Activated T-cell treated with anti-CD3 and anti-CD28 coated beads, Interleukin-2, amount 50 U/mL, for 72 hours (primary cell): ENCODE results near the gene TEX29. TPM values are rescaled to one million over a fixed set of nuclear protein-coding genes. Genes with fewer than 3 reads are reported as not detected.

Experiments
- ATAC-seq, 2 donors: fragments of 150-1000 bp; cut with Tn5 transposase; replicated peaks in 1 of 2; 2 replicates each; pipeline ENCODE4 v1.10.0; 2021; ENCODE audit warnings: moderate library complexity in 2 of 2, mild to moderate bottlenecking in 1 of 2
- DNase-seq, 2 donors: peaks; one replicate each; pipeline ENCODE4 v3.0.0; 2021 to 2022; ENCODE audit warnings: mixed read lengths in 1 of 2
- H3K27ac Mint-ChIP-seq: one replicate; pipeline ENCODE4 v1.8.0; 2022; ENCODE audit warnings: mild to moderate bottlenecking, moderate library complexity, mixed read lengths
- H3K27me3 Mint-ChIP-seq: one replicate; pipeline ENCODE4 v1.8.0; 2022; ENCODE audit warnings: low read depth, mixed read lengths
- H3K36me3 Mint-ChIP-seq, 2 donors: one replicate each; pipeline ENCODE4 v1.8.0; 2022; ENCODE audit warnings: mixed read lengths in 2 of 2, mild to moderate bottlenecking in 1 of 2; ENCODE audit not compliant: insufficient read depth in 2 of 2
- H3K4me1 Mint-ChIP-seq: one replicate; pipeline ENCODE4 v1.8.0; 2022; ENCODE audit warnings: low read depth, mixed read lengths
- H3K4me3 Mint-ChIP-seq, 2 donors: one replicate each; pipeline ENCODE4 v1.8.0; 2022; ENCODE audit warnings: mild to moderate bottlenecking in 2 of 2, mixed read lengths in 2 of 2, moderate library complexity in 2 of 2
- H3K9me3 Mint-ChIP-seq, 2 donors: one replicate each; pipeline ENCODE4 v1.8.0; 2022; ENCODE audit warnings: mixed read lengths in 2 of 2
- total RNA-seq, 2 donors: library from RNA; stranded (reverse); gene quantifications; one replicate each; pipeline ENCODE4 v1.2.3, GENCODE V29; 2022

Gene TEX29
- total RNA-seq, 2 donors from 2014 or later = 1.1 to 1.5 TPM

GRCh38 chr13:111298214-111298975, 22.0 kb upstream of the TEX29 start:
- H3K4me3 Mint-ChIP-seq = no peak overlapping the region
- DNase-seq (no peak), ATAC-seq (no peak)
- no peaks in the 10 kb centered on the region for H3K4me1 Mint-ChIP-seq
- H3K36me3 Mint-ChIP-seq = peaks cover 3 to 13% of the 10 kb centered on the region in 2 donors
- no peaks in the 10 kb centered on the region for H3K27me3 Mint-ChIP-seq
- no peaks in the 10 kb centered on the region for H3K9me3 Mint-ChIP-seq
- H3K27ac Mint-ChIP-seq = no peak overlapping the region

- Mint-ChIP-seq H3K4me1 (no peaks in the 10 kb centered on the region), H3K9me3 (no peaks in the 10 kb centered on the region), H3K4me3 (no peak overlapping the region), H3K36me3 (peaks cover 16 to 38% of the 10 kb centered on the region in 2 donors), H3K27ac (no peak overlapping the region), H3K27me3 (no peaks in the 10 kb centered on the region)
- no peak for DNase-seq
- ATAC-seq = no peak
These were observed 18.3 kb upstream of the TEX29 start for GRCh38 chr13:111302045-111302726.

- no peak overlapping the region for H3K4me3 Mint-ChIP-seq
- ATAC-seq (no peak), DNase-seq (no peak)
- H3K27ac Mint-ChIP-seq = no peak overlapping the region
- no peaks in the 10 kb centered on the region for H3K27me3 Mint-ChIP-seq
- H3K36me3 Mint-ChIP-seq = peaks cover 24 to 44% of the 10 kb centered on the region in 2 donors
- H3K9me3 Mint-ChIP-seq = peaks cover 0 to 2% of the 10 kb centered on the region in 2 donors
- no peaks in the 10 kb centered on the region for H3K4me1 Mint-ChIP-seq
These were observed 16.9 kb upstream of the TEX29 start for GRCh38 chr13:111303559-111303958.

- Mint-ChIP-seq H3K4me1 (no peaks in the 10 kb centered on the region), H3K27ac (no peak overlapping the region), H3K4me3 (peak overlapping the region in 1 of 2 donors; percentile 48), H3K36me3 (peaks cover 25 to 46% of the 10 kb centered on the region in 2 donors), H3K27me3 (no peaks in the 10 kb centered on the region), H3K9me3 (peaks cover 0 to 4% of the 10 kb centered on the region in 2 donors)
- ATAC-seq = peak; percentile 51 to 72
- DNase-seq = peak in 1 of 2 donors; percentile 12
These were observed 16.3 kb upstream of the TEX29 start for GRCh38 chr13:111304041-111304544.

- ATAC-seq (no peak), DNase-seq (no peak)
- H3K9me3 Mint-ChIP-seq = peaks cover 0 to 6% of the 10 kb centered on the region in 2 donors
- H3K4me1 Mint-ChIP-seq = no peaks in the 10 kb centered on the region
- peaks cover 26 to 49% of the 10 kb centered on the region in 2 donors for H3K36me3 Mint-ChIP-seq
- H3K27ac Mint-ChIP-seq = peak overlapping the region; percentile 29
- peak overlapping the region in 1 of 2 donors; percentile 48 for H3K4me3 Mint-ChIP-seq
- no peaks in the 10 kb centered on the region for H3K27me3 Mint-ChIP-seq
These were observed 15.7 kb upstream of the TEX29 start for GRCh38 chr13:111304603-111305289.

GRCh38 chr13:111312944-111313590, 7.4 kb upstream of the TEX29 start:
- Mint-ChIP-seq H3K4me1 (no peaks in the 10 kb centered on the region), H3K27ac (no peak overlapping the region), H3K9me3 (peaks cover 6 to 22% of the 10 kb centered on the region in 2 donors), H3K4me3 (no peak overlapping the region), H3K27me3 (no peaks in the 10 kb centered on the region), H3K36me3 (peaks cover 23 to 34% of the 10 kb centered on the region in 2 donors)
- no peak for DNase-seq
- ATAC-seq = no peak

- peaks cover 6 to 20% of the 10 kb centered on the region in 2 donors for H3K9me3 Mint-ChIP-seq
- no peak overlapping the region for H3K4me3 Mint-ChIP-seq
- H3K4me1 Mint-ChIP-seq = no peaks in the 10 kb centered on the region
- H3K27me3 Mint-ChIP-seq = no peaks in the 10 kb centered on the region
- ATAC-seq = no peak
- no peak overlapping the region for H3K27ac Mint-ChIP-seq
- DNase-seq = no peak
- H3K36me3 Mint-ChIP-seq = peaks cover 19 to 32% of the 10 kb centered on the region in 2 donors
These were observed 6.5 kb upstream of the TEX29 start for GRCh38 chr13:111313911-111314425.

- Mint-ChIP-seq H3K4me3 (no peak overlapping the region), H3K27me3 (no peaks in the 10 kb centered on the region), H3K36me3 (peaks cover 16 to 27% of the 10 kb centered on the region in 2 donors), H3K4me1 (no peaks in the 10 kb centered on the region), H3K27ac (no peak overlapping the region), H3K9me3 (peaks cover 6 to 15% of the 10 kb centered on the region in 2 donors)
- ATAC-seq (no peak), DNase-seq (no peak)
These were observed 5.6 kb upstream of the TEX29 start for GRCh38 chr13:111314852-111315251.

GRCh38 chr13:111315347-111315995, 5.0 kb upstream of the TEX29 start:
- Mint-ChIP-seq H3K27ac (no peak overlapping the region), H3K4me3 (no peak overlapping the region), H3K36me3 (peaks cover 10 to 21% of the 10 kb centered on the region in 2 donors), H3K27me3 (no peaks in the 10 kb centered on the region), H3K9me3 (peaks cover under 1 to 9% of the 10 kb centered on the region in 2 donors), H3K4me1 (no peaks in the 10 kb centered on the region)
- ATAC-seq = peak in 1 of 2 donors; percentile 14
- no peak for DNase-seq

- no peaks in the 10 kb centered on the region for H3K4me1 Mint-ChIP-seq
- peaks cover 0 to 3% of the 10 kb centered on the region in 2 donors for H3K9me3 Mint-ChIP-seq
- ATAC-seq = no peak
- H3K27ac Mint-ChIP-seq = no peak overlapping the region
- no peaks in the 10 kb centered on the region for H3K27me3 Mint-ChIP-seq
- H3K4me3 Mint-ChIP-seq = no peak overlapping the region
- peaks cover 2 to 13% of the 10 kb centered on the region in 2 donors for H3K36me3 Mint-ChIP-seq
- DNase-seq = no peak
These were observed 4.2 kb upstream of the TEX29 start for GRCh38 chr13:111316161-111316730.

- no peak for ATAC-seq
- DNase-seq = no peak
- Mint-ChIP-seq H3K27me3 (no peaks in the 10 kb centered on the region), H3K4me3 (no peak overlapping the region), H3K4me1 (no peaks in the 10 kb centered on the region), H3K9me3 (no peaks in the 10 kb centered on the region), H3K27ac (no peak overlapping the region), H3K36me3 (peaks cover 0 to 5% of the 10 kb centered on the region in 2 donors)
These were observed 3.3 kb upstream of the TEX29 start for GRCh38 chr13:111317042-111317550.
